ENCODE data around the gene NUDT14.

Gene NUDT14

DNA sequence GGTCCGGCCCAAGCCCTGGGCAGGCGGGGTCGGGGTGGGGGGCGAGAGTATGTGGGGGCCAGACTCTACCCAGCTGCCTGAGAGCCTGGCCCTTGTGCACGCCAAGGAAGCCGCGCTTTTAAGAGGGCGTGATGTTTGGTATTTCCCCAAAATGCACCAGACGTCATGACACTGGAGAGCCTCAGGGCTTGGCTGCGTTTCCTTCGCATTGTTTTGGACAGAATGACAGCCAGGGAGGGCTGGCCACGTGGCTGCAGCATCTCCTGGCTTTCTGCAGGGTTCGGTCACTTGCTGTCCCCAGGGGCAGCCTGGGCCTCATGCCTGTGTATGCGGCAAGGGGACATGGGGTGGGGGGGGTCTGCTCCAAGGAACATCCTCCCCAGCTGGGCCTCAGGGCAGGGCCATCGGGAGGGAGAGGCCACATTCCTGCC lies 16.1 kb upstream of the NUDT14 start:
- no peak overlapping the region for H3K9ac ChIP-seq (ENCODE audit: insufficient read length)
- DNase-seq (ENCODE audit: low read depth, low spot score) = no peak
- no peak overlapping the region for H3K4me3 ChIP-seq
- no peak for TF ChIP-seq EZH2 (IDR thresholded peaks at IDR 0.05)
- TF ChIP-seq FOXP2 (optimal IDR thresholded peaks at IDR 0.05; ENCODE audit: control extremely low read depth, extremely low read length, insufficient read depth) = no peak
- TF ChIP-seq POLR2AphosphoS5 (IDR thresholded peaks at IDR 0.05; ENCODE audit: borderline replicate concordance, low read depth, low read length) = no peak
- H3K36me3 ChIP-seq (ENCODE audit: insufficient read depth, low read length) = no peaks in the 10 kb centered on the region
- H3K9me3 ChIP-seq (ENCODE audit: low read depth, low read length) = no peaks in the 10 kb centered on the region
- no peak overlapping the region for H3K27ac ChIP-seq

DNA sequence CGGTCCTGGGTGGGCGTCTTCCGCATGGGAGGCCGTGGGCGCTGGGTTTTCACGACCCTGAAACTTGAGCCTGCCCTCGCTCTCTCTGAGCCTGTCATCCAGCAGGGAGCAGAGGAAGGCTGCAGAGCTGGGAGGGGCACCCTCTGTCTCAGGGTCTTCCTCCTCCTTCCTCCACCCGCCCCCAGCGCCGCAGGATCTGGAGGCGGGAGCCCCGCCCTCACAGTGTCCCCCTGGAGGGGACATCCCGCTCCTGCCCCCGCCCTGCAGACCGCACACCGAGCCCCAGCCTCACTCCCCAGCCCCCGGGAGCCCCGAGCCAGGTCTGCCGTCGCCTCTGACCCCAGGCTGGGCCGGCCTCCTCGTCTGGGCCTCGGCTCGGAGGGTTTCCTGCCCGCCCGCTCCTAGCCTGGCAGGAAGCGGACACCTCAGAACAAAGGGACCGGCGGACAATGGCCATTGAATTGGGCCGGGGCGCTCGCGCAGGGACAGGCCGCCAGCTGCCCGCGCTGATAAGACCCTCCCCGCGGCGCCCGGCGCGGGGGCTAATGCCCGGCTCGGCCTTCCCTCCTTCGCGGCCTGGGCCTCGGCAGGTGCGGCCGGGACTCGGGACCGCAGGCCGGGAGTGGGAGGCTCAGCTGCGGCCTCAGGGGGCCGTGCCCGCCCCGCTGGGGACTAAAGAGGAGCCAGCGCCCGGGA lies 15.3 kb upstream of the NUDT14 start:
- TF ChIP-seq EZH2 (IDR thresholded peaks at IDR 0.05) (no peak), POLR2AphosphoS5 (IDR thresholded peaks at IDR 0.05; ENCODE audit: borderline replicate concordance, low read depth, low read length) (no peak), FOXP2 (optimal IDR thresholded peaks at IDR 0.05; ENCODE audit: control extremely low read depth, extremely low read length, insufficient read depth) (no peak)

DNA sequence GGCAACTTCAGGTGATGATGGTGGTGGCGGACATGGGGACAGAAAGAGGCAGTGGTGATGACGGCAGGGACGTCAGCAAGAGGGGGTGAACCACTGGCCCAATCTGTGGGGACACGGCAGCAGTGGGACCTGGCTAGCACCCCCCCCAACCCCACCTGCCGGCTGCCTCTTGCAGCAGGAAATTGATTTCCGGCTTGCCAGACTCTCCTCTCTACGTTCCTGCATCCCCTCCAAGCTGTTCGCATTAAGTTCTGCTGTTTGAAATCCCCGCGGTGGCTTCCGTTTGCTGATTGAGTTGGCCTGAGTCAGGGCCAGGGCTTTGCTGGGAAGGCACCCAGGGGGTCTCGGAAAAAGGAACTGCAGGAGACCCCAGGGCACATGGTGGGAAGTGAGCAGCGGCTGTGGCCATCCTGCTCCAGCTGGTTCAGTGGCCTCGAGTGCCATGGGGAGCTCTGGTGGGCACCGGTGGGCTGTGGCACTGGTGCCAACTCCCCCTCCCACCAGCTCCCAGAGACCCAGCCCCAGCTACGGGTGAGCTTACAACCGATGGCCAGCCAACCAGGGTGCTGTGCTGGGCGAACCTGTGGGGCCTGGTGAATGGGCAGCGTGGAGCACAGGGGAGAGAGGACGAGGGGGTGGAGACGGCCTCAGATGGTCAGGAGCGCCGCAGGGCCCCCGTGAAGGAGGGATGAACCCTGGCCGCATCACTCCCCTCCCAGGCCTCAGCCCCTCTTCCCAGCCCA lies 14.6 kb upstream of the NUDT14 start:
- no peak for DNase-seq (ENCODE audit: low read depth, low spot score)
- no peak overlapping the region for H3K27ac ChIP-seq
- H3K4me3 ChIP-seq = no peak overlapping the region
- no peak for TF ChIP-seq EZH2 (IDR thresholded peaks at IDR 0.05)
- TF ChIP-seq POLR2AphosphoS5 (IDR thresholded peaks at IDR 0.05; ENCODE audit: borderline replicate concordance, low read depth, low read length) = no peak
- no peak for TF ChIP-seq FOXP2 (optimal IDR thresholded peaks at IDR 0.05; ENCODE audit: control extremely low read depth, extremely low read length, insufficient read depth)
- no peaks in the 10 kb centered on the region for H3K36me3 ChIP-seq (ENCODE audit: insufficient read depth, low read length)
- no peaks in the 10 kb centered on the region for H3K9me3 ChIP-seq (ENCODE audit: low read depth, low read length)
- no peak overlapping the region for H3K9ac ChIP-seq (ENCODE audit: insufficient read length)

More for the DNA sequence above, 15.3 kb upstream of the NUDT14 start:
- H3K4me3 ChIP-seq = no peak overlapping the region
- no peak for DNase-seq (ENCODE audit: low read depth, low spot score)
- H3K27ac ChIP-seq = no peak overlapping the region
- no peaks in the 10 kb centered on the region for H3K9me3 ChIP-seq (ENCODE audit: low read depth, low read length)
- H3K36me3 ChIP-seq (ENCODE audit: insufficient read depth, low read length) = no peaks in the 10 kb centered on the region
- H3K9ac ChIP-seq (ENCODE audit: insufficient read length) = no peak overlapping the region

- Histone ChIP-seq H3K27ac (no peak overlapping the region), H3K9ac (ENCODE audit: insufficient read length) (no peak overlapping the region), H3K36me3 (ENCODE audit: insufficient read depth, low read length) (no peaks in the 10 kb centered on the region), H3K4me3 (no peak overlapping the region), H3K9me3 (ENCODE audit: low read depth, low read length) (no peaks in the 10 kb centered on the region)
- TF ChIP-seq POLR2AphosphoS5 (IDR thresholded peaks at IDR 0.05; ENCODE audit: borderline replicate concordance, low read depth, low read length) (no peak), FOXP2 (optimal IDR thresholded peaks at IDR 0.05; ENCODE audit: control extremely low read depth, extremely low read length, insufficient read depth) (no peak), EZH2 (IDR thresholded peaks at IDR 0.05) (no peak)
- DNase-seq (ENCODE audit: low read depth, low spot score) = no peak
These were observed 13.9 kb upstream of the NUDT14 start for GRCh38 chr14:105195051-105195450.

- TF ChIP-seq FOXP2 (optimal IDR thresholded peaks at IDR 0.05; ENCODE audit: control extremely low read depth, extremely low read length, insufficient read depth) (no peak), POLR2AphosphoS5 (IDR thresholded peaks at IDR 0.05; ENCODE audit: borderline replicate concordance, low read depth, low read length) (no peak), EZH2 (IDR thresholded peaks at IDR 0.05) (no peak)
- DNase-seq (ENCODE audit: low read depth, low spot score) = no peak
- Histone ChIP-seq H3K9me3 (ENCODE audit: low read depth, low read length) (no peaks in the 10 kb centered on the region), H3K9ac (ENCODE audit: insufficient read length) (no peak overlapping the region), H3K4me3 (peak overlapping the region; percentile 28; the same call in 1 of the 2 replicates), H3K27ac (no peak overlapping the region), H3K36me3 (ENCODE audit: insufficient read depth, low read length) (no peaks in the 10 kb centered on the region)
These were observed 13.0 kb upstream of the NUDT14 start for GRCh38 chr14:105193916-105194782.

DNA sequence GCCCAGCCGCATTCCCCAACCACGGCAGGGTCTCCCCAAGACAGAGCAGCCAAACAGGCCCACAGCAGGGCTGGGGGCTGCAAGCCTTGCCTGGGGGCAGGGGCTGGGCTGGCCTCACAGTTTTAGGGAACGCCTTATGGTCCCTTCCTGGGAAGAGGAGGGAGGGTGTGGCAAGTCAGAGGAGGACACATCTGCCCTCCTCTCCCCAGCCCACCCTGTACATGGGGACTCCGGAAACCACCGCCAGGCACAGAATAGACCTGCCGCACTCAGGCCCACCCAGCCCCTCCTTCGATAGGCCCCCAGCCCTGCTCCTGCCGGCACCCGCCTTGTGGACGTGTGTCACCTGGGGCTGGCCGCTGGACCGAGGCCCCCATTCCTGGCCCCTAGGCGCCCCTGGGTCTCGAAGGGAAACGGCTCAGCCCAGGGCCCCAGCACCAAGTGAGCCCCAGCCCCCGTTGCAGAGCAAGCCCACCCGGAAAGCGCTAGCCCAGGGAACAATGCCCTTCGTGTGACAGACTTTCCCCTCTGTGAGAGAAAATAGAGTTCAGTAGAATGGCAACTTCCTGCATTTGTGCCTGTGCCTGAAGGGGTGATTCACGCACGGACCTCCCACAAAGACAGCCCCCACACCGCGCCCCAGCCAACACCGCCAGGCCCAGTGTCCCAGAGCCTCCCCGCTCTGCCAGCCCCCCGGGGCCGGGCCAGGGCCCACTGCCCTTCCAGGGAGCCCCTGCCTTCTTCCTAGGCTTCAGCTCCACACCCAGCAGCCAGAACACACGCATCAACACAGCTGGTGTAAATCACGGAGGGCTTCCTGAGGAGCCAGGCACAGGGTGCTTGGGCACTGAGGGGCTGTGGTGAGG lies 12.0 kb upstream of the NUDT14 start:
- H3K27ac ChIP-seq = no peak overlapping the region
- no peak overlapping the region for H3K4me3 ChIP-seq
- no peaks in the 10 kb centered on the region for H3K9me3 ChIP-seq (ENCODE audit: low read depth, low read length)
- DNase-seq (ENCODE audit: low read depth, low spot score) = no peak
- H3K36me3 ChIP-seq (ENCODE audit: insufficient read depth, low read length) = no peaks in the 10 kb centered on the region
- H3K9ac ChIP-seq (ENCODE audit: insufficient read length) = no peak overlapping the region
- TF ChIP-seq EZH2 (IDR thresholded peaks at IDR 0.05) (no peak), FOXP2 (optimal IDR thresholded peaks at IDR 0.05; ENCODE audit: control extremely low read depth, extremely low read length, insufficient read depth) (no peak), POLR2AphosphoS5 (IDR thresholded peaks at IDR 0.05; ENCODE audit: borderline replicate concordance, low read depth, low read length) (no peak)

- TF ChIP-seq POLR2AphosphoS5 (IDR thresholded peaks at IDR 0.05; ENCODE audit: borderline replicate concordance, low read depth, low read length) (no peak), EZH2 (IDR thresholded peaks at IDR 0.05) (no peak), FOXP2 (optimal IDR thresholded peaks at IDR 0.05; ENCODE audit: control extremely low read depth, extremely low read length, insufficient read depth) (no peak)
- DNase-seq (ENCODE audit: low read depth, low spot score) = no peak
- H3K9ac ChIP-seq (ENCODE audit: insufficient read length) = no peak overlapping the region
- H3K27ac ChIP-seq = no peak overlapping the region
- no peaks in the 10 kb centered on the region for H3K36me3 ChIP-seq (ENCODE audit: insufficient read depth, low read length)
- no peaks in the 10 kb centered on the region for H3K9me3 ChIP-seq (ENCODE audit: low read depth, low read length)
- no peak overlapping the region for H3K4me3 ChIP-seq
These were observed 6.9 kb upstream of the NUDT14 start for GRCh38 chr14:105187935-105188524.
